ENCODE data around the gene BTBD6.

DNA sequence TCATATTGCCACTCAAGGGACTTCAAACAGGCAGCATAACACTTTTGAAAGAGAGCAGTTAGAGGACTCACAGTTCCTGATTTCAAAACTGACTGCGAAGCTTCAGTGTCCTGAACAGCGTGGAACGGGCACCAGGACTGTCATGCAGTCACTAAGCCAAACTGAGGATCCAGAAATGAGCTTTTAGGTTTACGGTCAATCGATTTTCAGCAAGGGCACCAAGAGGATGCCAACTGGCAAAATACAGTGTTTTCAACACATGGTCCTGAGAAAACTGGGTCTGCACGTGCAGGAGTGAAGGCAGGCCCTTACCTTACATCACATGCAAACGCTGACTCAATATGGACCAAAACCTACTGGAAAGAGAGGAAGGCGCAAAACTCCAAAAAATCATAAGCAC is 36.8 kb downstream of the BTBD6 start:
- TF ChIP-seq, protein P1, sequence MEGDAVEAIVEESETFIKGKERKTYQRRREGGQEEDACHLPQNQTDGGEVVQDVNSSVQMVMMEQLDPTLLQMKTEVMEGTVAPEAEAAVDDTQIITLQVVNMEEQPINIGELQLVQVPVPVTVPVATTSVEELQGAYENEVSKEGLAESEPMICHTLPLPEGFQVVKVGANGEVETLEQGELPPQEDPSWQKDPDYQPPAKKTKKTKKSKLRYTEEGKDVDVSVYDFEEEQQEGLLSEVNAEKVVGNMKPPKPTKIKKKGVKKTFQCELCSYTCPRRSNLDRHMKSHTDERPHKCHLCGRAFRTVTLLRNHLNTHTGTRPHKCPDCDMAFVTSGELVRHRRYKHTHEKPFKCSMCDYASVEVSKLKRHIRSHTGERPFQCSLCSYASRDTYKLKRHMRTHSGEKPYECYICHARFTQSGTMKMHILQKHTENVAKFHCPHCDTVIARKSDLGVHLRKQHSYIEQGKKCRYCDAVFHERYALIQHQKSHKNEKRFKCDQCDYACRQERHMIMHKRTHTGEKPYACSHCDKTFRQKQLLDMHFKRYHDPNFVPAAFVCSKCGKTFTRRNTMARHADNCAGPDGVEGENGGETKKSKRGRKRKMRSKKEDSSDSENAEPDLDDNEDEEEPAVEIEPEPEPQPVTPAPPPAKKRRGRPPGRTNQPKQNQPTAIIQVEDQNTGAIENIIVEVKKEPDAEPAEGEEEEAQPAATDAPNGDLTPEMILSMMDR (conservative IDR thresholded peaks at IDR 0.05) = no peak
- TF ChIP-seq EZH2 (IDR thresholded peaks at IDR 0.05; ENCODE audit: low read depth) = no peak
